GM19023 (cell line): Measurements from ENCODE around the gene CELF2.

Experiments used
- ATAC-seq: cut with Tn5 transposase; IDR thresholded peaks from one replicate; pipeline ENCODE4 v1.9.1; 2021; ENCODE audit warnings: mild to moderate bottlenecking, moderate library complexity; ENCODE audit not compliant: unreplicated experiment

Gene CELF2

DNA sequence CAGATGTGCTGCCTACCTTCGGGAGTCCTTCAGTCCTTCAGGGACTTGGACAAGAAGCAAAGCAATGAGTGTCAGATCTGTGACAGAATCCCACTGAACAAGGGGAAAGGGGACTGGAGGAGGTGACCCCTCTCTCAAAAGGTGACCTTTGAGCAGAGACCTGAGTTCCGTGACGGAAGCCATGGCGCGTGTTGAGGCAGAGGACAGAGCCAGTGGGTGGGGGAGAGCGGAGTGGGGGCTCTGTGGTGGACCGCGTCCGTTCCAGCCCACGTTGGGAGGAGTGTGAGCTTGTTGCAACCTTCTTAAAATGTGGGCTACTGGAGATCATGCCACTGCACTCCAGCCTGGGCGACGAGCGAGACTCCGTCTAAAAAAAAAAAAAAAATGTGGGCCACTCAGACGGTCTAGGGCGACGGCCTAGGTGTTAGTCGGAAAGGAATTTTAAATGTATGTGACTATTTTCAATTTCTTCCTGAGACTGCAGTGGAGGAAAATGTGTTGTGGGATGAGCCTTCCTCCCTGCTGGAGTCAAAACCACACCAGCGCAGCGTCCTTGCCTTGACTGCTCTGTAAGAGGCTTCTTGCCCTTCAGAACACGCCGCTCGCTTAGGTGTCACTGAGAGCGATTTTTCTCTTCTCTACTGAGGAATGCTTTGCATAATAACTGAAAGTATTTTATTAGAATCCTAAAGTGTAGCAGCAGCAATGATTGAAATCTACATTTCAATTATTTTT is 272.7 kb downstream of the CELF2 start:
- no peak for ATAC-seq

GRCh38 chr10:11292576-11293302 is 275.1 kb downstream of the CELF2 start:
- no peak for ATAC-seq

GRCh38 chr10:11293332-11293731 is 275.7 kb downstream of the CELF2 start:
- ATAC-seq: no peak

DNA sequence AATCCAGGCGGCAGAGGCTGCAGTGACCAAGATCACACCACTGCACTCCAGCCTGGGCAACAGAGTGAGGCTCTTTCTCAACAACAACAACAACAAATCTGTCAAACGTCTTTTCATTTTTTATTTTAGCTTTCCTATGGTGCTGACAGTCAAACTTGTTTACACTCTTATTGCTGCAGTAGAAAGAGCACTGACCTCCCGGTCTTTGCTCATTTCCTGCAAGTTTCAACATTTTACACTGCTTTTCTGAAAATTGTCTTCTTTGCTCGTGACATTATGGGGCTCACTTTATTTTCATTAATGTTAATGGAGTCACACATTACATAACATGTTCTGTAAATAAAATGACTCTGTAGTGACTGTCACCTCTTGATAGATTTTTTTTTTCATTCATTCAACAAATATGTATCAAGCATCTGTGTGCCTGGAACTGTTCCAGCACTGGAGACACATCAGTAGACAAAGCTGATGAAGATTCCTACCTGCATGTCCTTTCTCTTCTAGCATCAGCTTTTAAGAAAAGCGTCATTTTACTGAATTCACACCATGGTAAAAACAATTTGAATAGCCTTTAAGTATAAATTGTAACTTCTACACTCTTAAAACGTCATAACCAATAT is 277.3 kb downstream of the CELF2 start:
- ATAC-seq: no peak

DNA sequence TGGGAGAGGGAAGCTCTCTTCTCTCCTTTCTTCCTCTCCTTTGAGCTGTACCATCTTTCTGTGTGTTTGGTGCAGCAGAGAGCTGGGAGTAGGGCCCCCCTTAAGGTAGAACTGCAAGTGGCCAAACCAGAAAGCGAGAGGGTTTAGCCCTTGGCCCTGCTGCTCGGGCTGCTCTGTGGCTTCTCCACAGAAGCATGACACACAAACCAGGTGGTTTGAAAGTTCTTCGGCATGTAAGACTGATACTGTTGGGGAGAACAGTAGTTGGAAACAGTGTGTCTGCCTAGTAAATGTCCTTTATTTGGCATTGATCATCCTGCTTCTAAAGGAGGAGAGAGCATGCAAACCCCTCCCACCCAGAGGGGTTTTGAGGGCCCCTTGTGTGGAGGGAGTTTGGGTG is 277.8 kb downstream of the CELF2 start:
- ATAC-seq: no peak

GRCh38 chr10:11297136-11297535 is 279.5 kb downstream of the CELF2 start:
- no peak for ATAC-seq

DNA sequence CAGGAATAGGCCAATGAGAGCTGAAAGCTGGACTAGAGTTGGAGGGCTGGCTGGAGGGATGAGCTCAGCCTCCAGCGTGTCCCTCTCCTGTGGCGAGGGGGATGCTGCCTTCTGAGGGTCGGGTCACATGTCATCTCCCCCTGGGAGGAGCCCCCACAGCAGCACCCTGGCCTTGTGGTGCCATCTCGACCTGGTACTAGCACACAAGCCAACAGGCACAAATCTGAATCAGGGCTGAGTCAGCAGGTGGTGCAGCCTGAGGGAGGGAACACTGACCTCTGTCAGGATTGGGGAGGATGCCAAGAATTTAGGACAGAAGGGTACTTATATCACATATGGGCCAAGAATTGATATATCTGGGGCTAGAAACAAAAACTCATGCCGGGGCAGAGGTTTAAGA is 280.4 kb downstream of the CELF2 start:
- no peak for ATAC-seq

DNA sequence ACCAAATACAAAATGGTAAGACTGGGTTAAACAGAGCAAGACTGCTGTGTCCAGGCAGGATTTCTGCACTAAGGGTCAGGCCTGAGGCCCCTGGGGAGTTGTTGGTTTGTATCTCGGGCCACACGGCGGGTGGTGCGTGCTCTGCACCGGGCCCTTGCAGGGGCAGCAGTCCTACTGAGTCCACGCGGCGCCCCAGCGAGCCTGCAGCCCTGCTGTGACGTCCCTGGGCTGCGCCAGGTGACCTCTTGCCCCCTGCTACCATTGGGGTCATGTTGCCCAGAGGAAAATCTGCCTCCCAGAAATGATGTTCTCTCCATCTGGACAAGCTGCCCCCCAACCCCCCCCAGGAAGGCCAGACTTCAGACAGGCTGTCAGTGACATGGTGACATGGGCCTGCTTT is 281.5 kb downstream of the CELF2 start:
- ATAC-seq: no peak

DNA sequence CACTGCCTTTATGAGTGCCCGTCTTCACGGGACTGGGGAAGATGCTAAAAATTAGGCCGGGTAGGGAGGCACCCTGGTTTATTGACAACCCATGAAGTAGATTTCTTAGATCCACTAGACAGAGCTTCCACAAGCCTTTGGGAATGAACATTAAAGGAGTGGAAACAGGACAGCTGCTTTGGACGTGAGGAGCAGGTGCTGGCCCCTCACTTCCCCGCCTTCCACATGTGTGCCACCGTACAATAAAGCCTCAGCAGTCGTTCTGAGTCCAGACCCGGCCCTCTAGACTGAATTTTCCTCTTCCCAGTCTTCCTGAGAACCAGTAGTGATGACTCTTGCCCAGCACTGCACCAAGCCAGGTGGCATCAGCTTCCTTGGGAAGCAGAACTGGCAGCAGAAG is 282.4 kb downstream of the CELF2 start:
- no peak for ATAC-seq

- ATAC-seq: no peak
These were observed 282.9 kb downstream of the CELF2 start for GRCh38 chr10:11300563-11300962.

DNA sequence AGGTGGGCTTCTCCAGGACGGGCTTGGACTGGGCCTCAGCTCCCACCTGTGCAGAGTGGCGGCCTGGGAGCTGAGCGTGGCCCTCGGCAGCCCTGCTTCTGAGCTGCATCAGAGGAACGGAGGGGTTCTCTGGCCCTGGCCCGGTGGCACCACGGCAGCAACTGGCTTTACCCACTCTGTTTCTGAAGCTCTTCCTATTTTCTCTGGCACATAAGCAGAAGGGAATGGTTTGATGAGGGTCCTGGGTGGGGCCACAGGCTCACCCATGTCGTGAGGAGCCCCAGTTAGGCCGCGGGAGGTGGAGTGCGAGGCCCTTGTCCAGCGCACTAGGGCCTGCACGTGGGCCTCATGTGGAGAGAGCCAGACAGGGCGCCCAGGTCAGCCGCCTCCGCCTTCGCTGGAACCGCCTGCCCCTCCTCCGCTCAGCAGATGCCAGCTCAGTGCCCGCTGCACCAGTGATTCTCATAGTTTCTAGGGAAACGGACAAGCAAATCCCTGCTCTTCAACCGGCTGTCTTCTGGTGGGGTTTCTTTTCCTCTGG is 284.0 kb downstream of the CELF2 start:
- no peak for ATAC-seq

DNA sequence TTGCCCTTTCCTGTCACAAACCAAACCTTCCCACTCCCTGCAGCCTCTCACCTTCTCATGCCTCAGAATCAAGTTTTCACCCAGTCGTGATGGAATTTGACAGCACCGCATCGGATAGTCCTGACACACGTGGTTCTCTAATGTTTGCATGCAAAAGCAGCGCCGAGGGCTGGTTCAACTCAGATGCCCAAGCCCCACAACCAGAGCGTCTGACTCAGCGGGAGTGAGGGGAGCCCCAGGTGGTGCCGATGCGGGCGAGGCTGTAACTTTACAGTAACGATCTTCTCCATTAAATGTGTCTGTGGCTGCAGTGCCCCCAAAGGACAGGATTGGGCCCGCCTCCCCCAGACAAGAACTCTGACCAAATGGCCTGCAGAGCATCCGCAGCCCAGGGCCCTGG is 284.5 kb downstream of the CELF2 start:
- no peak for ATAC-seq

- ATAC-seq: no peak
These were observed 285.9 kb downstream of the CELF2 start for GRCh38 chr10:11303361-11304170.

DNA sequence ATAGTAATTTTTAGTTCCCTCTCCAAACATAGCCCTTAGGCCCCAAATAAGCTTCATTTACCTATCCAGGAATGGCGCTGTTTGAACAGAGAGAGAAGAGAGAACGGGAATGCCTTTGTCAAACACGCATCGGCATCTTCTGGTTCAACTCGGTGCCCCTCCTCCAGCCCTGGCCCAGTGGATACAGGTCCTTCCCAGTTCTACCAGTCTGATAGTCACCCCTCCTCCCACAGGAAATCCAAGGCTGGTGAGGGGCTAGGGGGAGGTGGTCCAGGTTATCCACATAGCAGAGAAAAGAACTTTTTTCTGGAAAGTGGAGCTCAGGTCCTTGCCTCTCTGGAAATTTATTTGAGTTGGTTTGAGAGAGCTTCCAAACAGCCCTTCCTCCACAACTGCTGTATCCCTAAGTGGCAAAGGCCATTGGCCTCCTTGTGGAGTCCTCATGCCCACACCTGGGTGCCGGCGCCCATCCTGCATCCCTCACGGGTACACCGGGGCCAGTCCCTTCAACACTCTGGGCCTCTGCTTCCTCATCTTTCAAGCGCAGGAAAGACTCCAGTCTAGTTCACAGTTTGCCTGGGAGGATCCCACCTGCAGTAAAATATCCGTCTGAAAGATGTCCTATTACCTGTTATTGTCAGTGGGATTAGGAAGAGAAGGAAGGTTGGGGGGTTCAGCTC is 287.4 kb downstream of the CELF2 start:
- ATAC-seq: no peak

GRCh38 chr10:11305825-11306593 is 288.3 kb downstream of the CELF2 start:
- no peak for ATAC-seq

GRCh38 chr10:11307004-11307403 is 289.3 kb downstream of the CELF2 start:
- ATAC-seq: no peak

DNA sequence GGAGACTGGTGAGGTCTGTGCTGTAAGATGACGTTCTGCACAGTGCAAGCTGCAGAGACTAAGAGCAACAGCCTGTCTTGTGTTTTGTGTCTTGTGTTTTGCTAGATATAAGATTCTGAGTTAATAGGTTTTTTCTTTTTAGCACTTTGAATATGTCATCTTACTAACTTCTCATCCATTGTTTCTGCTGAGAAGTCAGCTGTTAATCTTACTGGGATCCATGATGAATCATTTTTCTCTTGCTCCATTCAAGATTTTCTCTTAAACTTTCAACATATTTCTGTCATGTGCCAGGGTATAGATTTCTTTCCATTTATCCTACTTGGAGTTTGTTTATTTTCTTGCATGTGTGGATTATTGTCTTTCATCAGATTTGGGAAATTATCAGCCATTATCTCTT is 290.3 kb downstream of the CELF2 start:
- no peak for ATAC-seq

GRCh38 chr10:11311027-11311426 is 293.4 kb downstream of the CELF2 start:
- ATAC-seq: no peak

- no peak for ATAC-seq
These were observed 295.8 kb downstream of the CELF2 start for GRCh38 chr10:11313463-11313862.
